Measurements from ENCODE around the gene RIF1.

RIF1 gene

DNA sequence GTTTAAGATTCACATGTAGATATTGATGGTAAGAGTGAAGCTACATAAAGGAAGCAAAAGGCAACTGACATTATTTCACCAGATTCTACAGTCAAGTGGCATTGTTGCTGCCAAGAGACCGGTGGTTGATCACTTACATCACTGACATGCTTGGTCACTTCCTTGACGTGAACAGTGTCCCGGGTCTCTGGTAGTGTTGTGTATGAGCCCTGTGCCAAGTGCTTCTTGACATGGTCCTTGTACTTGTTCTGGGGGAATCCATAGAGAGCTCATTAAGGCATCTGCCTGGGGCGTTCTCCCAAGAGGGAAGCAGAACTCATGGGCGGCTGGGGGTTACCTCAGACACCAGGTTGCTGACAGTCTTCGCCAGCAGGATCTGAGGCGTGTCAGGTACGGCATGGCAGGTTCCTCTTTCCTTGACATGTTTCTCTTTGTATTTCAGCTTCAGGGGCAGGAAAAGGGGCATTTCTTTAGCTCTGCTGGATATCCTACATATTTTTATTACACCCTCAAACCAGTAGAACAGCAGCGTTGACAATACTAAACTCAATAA lies 116.2 kb downstream of the RIF1 start:
- Histone ChIP-seq H3K9me3 (ENCODE audit: control extremely low read depth in 1 of 5, control insufficient read depth in 4 of 5, insufficient read depth in 2 of 5, low read depth in 1 of 5, low read length in 4 of 5) (no peaks in the 10 kb centered on the region), H3K27ac (ENCODE audit: insufficient read depth in 1 of 2, low read depth in 1 of 2, low read length in 2 of 2, poor library complexity in 1 of 2, severe bottlenecking in 2 of 2) (no peak overlapping the region), H3K4me1 (ENCODE audit: control extremely low read depth in 1 of 4, control insufficient read depth in 4 of 4, insufficient read depth in 4 of 4, low read length in 3 of 4) (peaks cover 0 to 6% (median 1%) of the 10 kb centered on the region in 4 experiments), H3K4me3 (ENCODE audit: control insufficient read depth in 1 of 7, extremely low read depth in 1 of 7, insufficient read depth in 4 of 7, low read depth in 2 of 7, low read length in 6 of 7) (peak overlapping the region in 2 of 7 experiments; percentile 25 to 54), H3K36me3 (ENCODE audit: control insufficient read depth in 4 of 4, insufficient read depth in 4 of 4, low read length in 3 of 4) (no peaks in the 10 kb centered on the region), H3K27me3 (replicated peaks in 2 of 5; ENCODE audit: control insufficient read depth in 4 of 5, insufficient read depth in 5 of 5, low read length in 4 of 5) (no peaks in the 10 kb centered on the region)
- CTCF ChIA-PET: interaction anchor here (1.0 to 1.1 kb wide), 2 partner anchors 19 to 33 kb away, joined by 3 to 4 read pairs; no protein-coding TSS in a partner anchor
- WGBS (ENCODE audit: insufficient coverage): 8% methylated on average over 7 of the region's 9 CpGs
- POLR2A ChIA-PET: no interaction called here
- peak; percentile 50 to 75 (median 63) for DNase-seq

DNA sequence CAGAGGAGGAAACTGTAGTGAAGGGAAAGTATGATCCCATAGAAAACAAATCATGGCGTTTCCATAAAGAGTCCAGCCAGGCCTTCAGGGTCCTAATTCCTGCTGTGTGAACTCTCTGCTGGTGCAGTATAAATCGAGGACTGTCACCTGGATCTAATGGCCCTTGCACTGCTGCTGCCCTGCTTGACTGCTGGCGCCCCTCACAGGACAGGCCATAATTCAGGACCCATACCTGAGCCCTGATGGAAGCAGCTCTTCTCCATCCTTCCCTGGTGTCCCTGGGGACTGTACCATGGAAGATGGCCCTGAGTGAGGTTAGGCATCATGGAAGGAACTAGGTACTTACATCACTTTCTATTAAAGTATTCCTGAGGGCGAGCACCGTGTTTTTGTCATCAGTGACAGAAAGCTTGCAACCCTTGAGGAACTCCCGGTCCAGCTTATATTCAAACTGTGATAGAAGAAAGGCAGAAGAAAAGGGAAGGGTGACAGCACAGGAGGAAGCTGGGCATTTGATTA lies 116.9 kb downstream of the RIF1 start:
- POLR2A ChIA-PET: no interaction called here
- peaks cover 0 to 6% (median 1%) of the 10 kb centered on the region in 4 experiments for H3K4me1 ChIP-seq (ENCODE audit: control extremely low read depth in 1 of 4, control insufficient read depth in 4 of 4, insufficient read depth in 4 of 4, low read length in 3 of 4)
- WGBS (ENCODE audit: insufficient coverage): 100% methylated on average over 6 of the region's 6 CpGs
- no peak overlapping the region for H3K27ac ChIP-seq (ENCODE audit: insufficient read depth in 1 of 2, low read depth in 1 of 2, low read length in 2 of 2, poor library complexity in 1 of 2, severe bottlenecking in 2 of 2)
- H3K36me3 ChIP-seq (ENCODE audit: control insufficient read depth in 4 of 4, insufficient read depth in 4 of 4, low read length in 3 of 4): no peaks in the 10 kb centered on the region
- no peak for DNase-seq
- CTCF ChIA-PET: interaction anchor here (1.0 kb wide), 1 partner anchor 20 kb away, joined by 4 read pairs; no protein-coding TSS in a partner anchor
- no peak overlapping the region for H3K4me3 ChIP-seq (ENCODE audit: control insufficient read depth in 1 of 7, extremely low read depth in 1 of 7, insufficient read depth in 4 of 7, low read depth in 2 of 7, low read length in 6 of 7)
- H3K9me3 ChIP-seq (ENCODE audit: control extremely low read depth in 1 of 5, control insufficient read depth in 4 of 5, insufficient read depth in 2 of 5, low read depth in 1 of 5, low read length in 4 of 5): no peaks in the 10 kb centered on the region
- H3K27me3 ChIP-seq (replicated peaks in 2 of 5; ENCODE audit: control insufficient read depth in 4 of 5, insufficient read depth in 5 of 5, low read length in 4 of 5): no peaks in the 10 kb centered on the region

All from common myeloid progenitor, CD34-positive (primary cell).